NCI-H2196 treated with DMSO at 0.1 percent for 48 hours (cell line): ENCODE results near the gene EEFSEC.

Source experiments
- DNase-seq: peaks from one replicate; lab custom pipeline; 2025; ENCODE audit not compliant: unreplicated experiment; lab: John Stamatoyannopoulos, UW

The EEFSEC gene

GRCh38 chr3:128364808-128365360 lies 211.6 kb downstream of the EEFSEC start:
- DNase-seq: no peak

DNA sequence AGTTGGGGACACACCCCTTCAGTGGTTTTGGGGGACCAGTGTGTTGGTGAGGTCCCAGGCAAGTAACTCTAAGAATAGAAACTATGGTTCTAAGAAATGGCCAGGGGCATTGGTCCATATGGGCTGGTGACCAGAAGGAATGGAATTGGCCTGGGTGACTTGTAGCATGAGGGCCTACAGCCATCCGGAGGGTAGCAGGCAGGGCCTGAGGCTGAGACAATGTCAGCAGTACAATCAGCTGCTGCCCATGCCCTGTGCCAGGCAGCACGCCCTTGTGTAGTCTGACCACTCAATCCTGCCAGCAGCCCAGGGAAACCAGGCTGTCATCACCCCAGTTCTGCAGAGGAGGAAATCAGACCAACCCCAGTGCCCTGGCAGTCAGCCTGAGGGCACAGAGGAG lies 212.9 kb downstream of the EEFSEC start:
- DNase-seq: no peak

DNA sequence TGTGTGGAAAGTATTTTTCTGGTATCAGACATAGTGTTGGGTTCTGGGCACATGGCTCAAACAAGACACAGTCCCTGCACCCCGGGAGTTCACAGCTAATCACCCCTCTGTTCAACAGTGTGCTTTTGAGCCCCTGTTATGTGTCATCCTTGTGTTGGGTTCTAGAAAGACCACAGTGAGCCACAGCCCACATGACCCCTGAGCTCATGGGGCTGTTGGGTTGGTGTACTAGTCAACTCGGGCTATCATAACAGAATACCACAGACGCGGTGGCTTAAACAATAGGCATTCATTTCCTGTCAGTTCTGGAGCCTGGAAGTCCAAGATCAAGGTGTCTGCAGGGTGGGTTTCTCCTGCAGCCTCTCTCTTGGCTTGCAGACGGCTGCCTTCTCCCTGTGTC lies 213.4 kb downstream of the EEFSEC start:
- no peak for DNase-seq

- DNase-seq: no peak
Measured at GRCh38 chr3:128367221-128367620, 213.9 kb downstream of the EEFSEC start.

GRCh38 chr3:128367761-128368160 lies 214.5 kb downstream of the EEFSEC start:
- DNase-seq: no peak

DNA sequence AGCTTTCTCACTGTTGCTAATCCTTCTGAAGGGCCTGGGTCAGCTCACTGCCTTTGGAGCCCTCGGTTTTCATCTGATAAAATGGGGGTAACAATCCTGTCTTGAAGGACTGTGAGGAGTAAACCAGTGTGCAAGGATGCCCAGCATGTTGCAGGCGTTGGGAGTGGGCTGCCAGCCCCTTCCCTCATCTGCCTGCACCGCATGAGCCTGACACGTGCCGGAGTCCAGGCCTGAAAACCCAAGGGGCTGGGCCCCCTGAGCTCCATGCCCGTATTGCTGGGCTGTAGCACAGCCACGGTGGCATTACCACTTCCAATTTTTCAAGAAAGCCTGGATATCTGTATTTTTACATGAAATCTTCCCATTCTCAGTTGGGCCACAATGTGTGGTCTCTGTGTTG lies 215.3 kb downstream of the EEFSEC start:
- no peak for DNase-seq

- no peak for DNase-seq
Measured at GRCh38 chr3:128369121-128369703, 215.9 kb downstream of the EEFSEC start.

DNA sequence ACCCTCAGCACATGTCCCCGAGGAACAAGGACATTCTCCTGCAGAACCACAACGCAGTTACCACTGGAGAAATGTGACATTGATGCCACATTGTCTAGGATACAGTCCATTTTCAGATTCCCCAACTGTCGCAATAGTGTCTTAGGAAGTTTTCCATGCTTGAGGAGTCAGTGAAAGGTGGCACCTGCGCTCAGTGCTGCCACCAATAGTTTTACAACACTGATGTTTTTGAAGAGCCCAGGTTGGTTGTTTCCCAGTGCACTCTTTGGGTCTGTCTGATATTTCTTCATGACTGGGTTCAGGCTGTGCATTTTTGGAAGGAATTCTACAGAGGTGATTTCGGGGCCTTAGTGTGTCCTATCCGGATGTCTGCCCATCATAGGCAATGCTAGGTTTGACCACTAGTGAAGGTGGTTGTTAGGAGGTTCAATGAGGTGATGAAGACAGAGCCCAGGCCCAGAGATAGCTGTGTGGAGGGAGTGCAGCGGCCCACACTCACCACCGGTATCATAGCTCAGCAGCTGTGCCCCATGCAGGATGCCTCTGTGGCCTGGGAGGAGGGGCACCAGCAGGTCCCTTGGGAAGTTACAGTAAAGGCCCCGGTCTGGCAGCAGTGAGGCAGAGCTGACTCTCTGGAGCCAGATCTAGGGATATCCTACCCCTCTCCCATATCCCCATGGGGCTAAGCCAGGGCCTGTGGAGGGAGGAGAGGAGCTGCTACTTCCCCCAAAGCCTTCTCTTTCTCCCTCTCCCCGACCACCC lies 216.8 kb downstream of the EEFSEC start:
- no peak for DNase-seq

- DNase-seq: no peak
Measured at GRCh38 chr3:128372281-128372680, 219.0 kb downstream of the EEFSEC start.

DNA sequence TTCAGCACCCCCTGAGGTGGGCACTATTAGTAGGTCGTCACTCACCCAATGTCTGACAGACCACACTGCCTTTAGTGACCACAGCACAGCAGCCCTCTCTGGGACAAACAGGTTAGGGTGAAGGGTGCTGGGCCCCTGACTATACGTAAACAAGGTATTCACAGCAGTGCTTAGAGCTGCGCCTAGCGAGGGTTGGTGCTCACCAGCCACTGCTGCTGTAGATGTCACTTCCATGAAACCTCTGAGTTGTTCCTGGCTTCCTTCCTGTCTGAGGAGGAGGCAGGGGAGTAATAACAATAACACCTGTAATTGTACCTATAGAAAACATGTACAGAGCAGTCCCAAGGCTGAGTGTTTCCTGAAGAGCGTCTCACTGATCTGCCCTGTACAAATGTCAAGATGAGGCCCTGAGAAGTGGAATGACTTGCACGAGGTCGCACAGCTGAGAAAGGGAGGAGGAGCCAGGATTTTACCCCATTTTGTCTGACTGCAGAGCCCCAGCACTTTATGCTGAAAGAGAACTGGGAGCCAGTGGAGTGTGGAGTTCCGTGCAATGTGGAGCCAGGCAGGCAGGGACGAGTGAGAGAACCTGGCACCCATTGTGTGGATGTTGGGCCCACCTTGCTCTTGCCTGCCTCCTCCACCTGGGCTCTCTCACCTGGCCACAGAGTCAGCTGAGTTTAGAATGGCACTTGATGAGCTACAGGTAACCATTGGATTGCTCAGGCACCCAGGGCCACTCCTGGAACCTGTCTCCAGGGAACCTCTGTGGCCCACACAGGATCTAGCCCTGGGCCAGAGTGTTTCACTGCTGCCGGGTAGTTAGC lies 219.6 kb downstream of the EEFSEC start:
- no peak for DNase-seq

DNA sequence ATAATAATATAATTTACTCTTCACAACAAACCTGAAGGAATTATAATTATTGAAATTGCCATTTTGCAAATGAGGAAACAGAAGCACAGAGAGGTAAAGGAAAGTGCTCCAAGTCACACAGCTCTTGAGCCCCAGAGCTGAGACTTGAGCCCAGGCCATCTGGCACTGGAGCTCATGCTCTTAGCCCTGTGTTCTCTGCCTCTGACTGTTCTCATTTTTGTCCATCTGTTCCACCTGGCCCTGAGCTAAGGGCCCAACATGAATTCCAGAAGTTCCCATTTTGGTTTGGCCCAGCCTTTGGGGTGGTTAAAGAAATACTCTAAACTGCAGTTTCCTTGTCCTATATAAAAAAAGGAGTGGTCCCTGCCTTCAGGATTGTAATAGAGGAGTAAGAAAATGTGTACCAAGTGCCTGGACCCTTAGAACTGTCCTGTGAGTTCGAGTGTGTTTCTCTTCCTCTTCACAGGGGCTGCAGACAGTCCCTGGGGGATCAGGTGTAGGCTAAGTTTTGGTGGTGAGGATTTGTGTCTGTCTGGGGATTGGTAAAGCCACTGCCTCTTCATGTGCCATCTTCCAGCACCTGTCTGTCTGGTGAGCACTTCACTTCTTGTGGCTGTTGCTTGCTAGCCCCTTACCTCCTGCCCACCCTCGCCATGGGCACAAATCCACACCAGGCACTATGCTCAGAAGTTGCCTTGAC lies 221.6 kb downstream of the EEFSEC start:
- DNase-seq: no peak

GRCh38 chr3:128376516-128376915 lies 223.2 kb downstream of the EEFSEC start:
- no peak for DNase-seq

- DNase-seq: no peak
Measured at GRCh38 chr3:128378631-128379347, 225.5 kb downstream of the EEFSEC start.

GRCh38 chr3:128379367-128380160 lies 226.3 kb downstream of the EEFSEC start:
- no peak for DNase-seq

GRCh38 chr3:128380295-128380694 lies 227.0 kb downstream of the EEFSEC start:
- no peak for DNase-seq

DNA sequence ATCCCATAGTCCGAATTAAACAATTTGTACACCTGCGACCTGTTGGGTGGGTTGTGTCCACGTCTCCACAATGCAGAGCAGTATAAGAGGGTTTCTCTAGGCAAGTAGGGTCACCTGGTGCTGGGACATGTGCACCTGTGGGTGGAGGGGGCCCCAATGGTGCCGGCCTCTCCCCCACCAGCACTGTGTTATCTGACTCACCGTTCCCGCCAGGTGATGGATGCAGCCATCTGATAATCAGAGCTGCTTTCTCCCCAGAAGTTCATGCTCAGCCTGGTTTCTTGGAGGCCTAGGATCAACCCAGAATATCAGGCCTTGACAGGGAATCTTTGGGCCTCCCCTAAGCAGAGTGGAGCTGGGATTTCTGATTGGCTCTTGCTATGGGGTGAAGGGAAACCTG lies 227.4 kb downstream of the EEFSEC start:
- no peak for DNase-seq

DNA sequence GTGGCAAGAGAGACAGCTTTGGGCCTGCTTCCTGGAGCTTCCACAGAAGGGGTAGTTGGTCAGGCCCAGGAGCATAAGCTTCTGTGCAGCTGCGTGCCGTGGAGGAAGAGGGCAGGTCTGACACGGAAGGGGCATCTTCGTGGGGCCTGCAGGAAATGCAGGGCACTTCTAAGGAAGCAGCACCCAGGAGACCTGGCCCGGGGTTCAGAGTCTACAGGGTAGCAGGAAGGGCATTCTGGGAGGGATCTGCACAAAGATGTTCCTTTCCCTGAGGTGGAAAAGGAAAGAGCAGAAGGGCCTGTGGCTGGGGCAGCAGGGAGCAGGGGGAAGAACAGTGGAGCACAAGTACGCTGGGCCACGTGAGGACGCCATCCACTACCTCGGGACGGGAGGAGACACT lies 228.3 kb downstream of the EEFSEC start:
- DNase-seq: no peak

DNA sequence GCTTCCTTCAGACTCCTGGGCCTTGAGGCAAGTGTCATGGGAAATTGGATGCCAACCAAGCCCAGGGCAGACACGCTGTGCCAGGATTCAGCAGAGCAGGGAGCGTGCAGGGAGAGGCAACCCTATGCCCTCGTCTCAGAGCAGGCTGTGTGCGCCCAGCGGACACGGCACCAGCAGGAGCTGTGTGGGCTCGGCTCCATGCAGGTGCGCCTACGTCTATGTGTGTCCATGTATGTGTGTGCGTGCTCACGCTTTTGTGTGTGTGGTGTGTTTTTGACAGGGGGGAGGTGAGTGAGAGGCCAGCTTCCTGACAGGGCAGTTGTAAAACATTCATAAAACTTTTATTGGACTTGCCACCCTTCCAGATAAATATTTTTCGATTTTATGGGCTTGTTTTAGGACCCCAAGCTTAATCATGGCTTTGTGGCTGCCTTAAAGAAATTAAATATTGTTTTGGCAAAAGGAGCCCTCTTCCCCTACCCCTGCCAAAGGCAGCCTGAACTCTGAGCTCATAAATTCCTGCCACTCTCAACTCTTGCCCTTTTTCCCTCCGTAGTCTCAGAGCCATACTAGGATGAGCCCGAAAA lies 229.0 kb downstream of the EEFSEC start:
- DNase-seq: peak; percentile 26
